Suprapubic skin (tissue), 4 donors: ENCODE measurements around the gene AMY2A. TPM values are rescaled to one million over a fixed set of nuclear protein-coding genes. Genes with fewer than 3 reads are reported as not detected.
"Not testable (repeated sequence)": the region's sequence is repeated elsewhere in the genome, so short reads cannot be mapped to it uniquely, and the experiment has no call there.

ENCODE experiments used
- DNase-seq, 2 donors: peaks; one replicate each; pipeline ENCODE4 v3.0.0-alpha.2; 2019; ENCODE audit warnings: low spot score in 2 of 2
- H3K27ac ChIP-seq: fragments of 200-600 bp; sonication (generic); one replicate; pipeline ENCODE4 v1.5.1; 2019
- H3K27me3 ChIP-seq: fragments of 200-600 bp; sonication (generic); one replicate; pipeline ENCODE4 v1.5.1; 2019
- H3K36me3 ChIP-seq: fragments of 200-600 bp; sonication (generic); one replicate; pipeline ENCODE4 v1.5.1; 2019
- H3K4me1 ChIP-seq: fragments of 200-600 bp; sonication (generic); one replicate; pipeline ENCODE4 v1.5.1; 2019
- H3K4me3 ChIP-seq: fragments of 200-600 bp; sonication (generic); one replicate; pipeline ENCODE4 v1.5.1; 2019; ENCODE audit warnings: mild to moderate bottlenecking
- H3K9me3 ChIP-seq: fragments of 200-600 bp; sonication (generic); one replicate; pipeline ENCODE4 v1.5.1; 2019
- EP300 ChIP-seq: sonication (generic); formaldehyde crosslinking; IDR thresholded peaks from one replicate; pipeline ENCODE4 v1.6.1; 2017; ENCODE audit warnings: antibody characterized with exemption
- POLR2A ChIP-seq, 2 donors: fragments of 450-650 bp; IDR thresholded peaks; one replicate each; pipeline ENCODE4 v1.6.1; 2017; ENCODE audit warnings: antibody characterized with exemption in 2 of 2, mild to moderate bottlenecking in 2 of 2, moderate library complexity in 2 of 2
- POLR2AphosphoS5 ChIP-seq, 3 donors: sonication (generic); formaldehyde crosslinking; IDR thresholded peaks; one replicate each; pipeline ENCODE4 v1.6.1; 2017; ENCODE audit warnings: antibody characterized with exemption in 3 of 3
- WGBS: methylation state at CpG from one replicate; pipeline ENCODE4 v1.1.5; 2018; 5-methylcytosine and 5-hydroxymethylcytosine counted together
- total RNA-seq, 4 donors: library from RNA; depleted of rRNA; stranded (reverse); fragments of >200 nt; gene quantifications; one replicate each; pipeline ENCODE4 v1.1.0, GENCODE V29; 2016
- TF ChIP-seq, protein P1 (sequence below), 2 donors: fragments of 200-600 bp in 1 of 2; fragments of 450-650 bp in 1 of 2; sonication (generic) in 1 of 2; IDR thresholded peaks; one replicate each; pipeline ENCODE4 v1.5.1; 2016 to 2019; ENCODE audit warnings: antibody characterized with exemption in 2 of 2, mild to moderate bottlenecking in 1 of 2, moderate library complexity in 1 of 2

The AMY2A gene
- total RNA-seq: not detected

DNA sequence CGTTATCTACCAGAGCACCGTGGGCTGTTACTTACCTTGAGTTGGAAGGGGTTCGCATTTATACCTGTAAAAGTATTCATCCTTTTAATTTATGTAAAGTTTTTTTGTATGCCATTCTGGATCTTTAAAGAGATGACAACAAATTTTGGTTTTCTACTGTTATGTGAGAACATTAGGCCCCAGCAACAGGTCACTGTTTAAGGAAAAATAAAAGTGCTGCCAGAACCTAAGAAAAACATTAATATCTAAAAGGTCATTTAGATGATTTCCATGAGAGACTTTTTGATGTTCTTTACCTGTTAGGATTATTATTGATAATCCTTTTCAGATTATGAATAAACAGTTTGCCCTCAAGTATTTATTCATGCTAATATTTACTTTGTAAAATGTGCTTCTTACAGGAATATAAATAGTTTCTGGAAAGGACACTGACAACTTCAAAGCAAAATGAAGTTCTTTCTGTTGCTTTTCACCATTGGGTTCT is at the start of gene AMY2A:
AMY2A (plus strand) TSS at position 434 of the 484 bp plus-strand sequence; CDS start at position 448, 14 bp downstream.
- not testable (repeated sequence) for H3K27ac ChIP-seq, DNase-seq, H3K9me3 ChIP-seq, H3K36me3 ChIP-seq, H3K4me1 ChIP-seq, H3K4me3 ChIP-seq, H3K27me3 ChIP-seq
- WGBS: 79% methylated on average over 3 of the region's 3 CpGs

DNA sequence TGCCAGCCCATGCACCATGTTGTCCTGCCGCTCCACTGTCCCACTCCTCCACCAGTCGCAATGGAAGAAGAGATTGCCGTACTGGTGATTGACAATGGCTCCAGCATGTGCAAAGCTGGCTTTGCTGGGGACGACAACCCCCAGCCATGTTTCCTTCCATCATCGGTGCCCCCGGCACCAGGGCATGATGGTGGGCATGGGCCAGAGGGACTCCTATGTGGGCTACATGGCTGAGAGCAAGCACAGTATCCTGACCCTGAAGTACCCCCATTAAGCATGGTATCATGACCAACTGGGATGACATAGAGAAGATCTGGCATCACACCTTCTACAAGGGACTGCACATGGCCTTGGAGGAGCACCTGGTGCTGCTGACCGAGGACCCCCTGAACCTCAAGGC is 47.7 kb upstream of the AMY2A start:
- no peak for TF ChIP-seq POLR2AphosphoS5 (IDR thresholded peaks at IDR 0.05)
- TF ChIP-seq EP300: no peak
- TF ChIP-seq POLR2A (IDR thresholded peaks at IDR 0.05): no peak
- TF ChIP-seq, protein P1, sequence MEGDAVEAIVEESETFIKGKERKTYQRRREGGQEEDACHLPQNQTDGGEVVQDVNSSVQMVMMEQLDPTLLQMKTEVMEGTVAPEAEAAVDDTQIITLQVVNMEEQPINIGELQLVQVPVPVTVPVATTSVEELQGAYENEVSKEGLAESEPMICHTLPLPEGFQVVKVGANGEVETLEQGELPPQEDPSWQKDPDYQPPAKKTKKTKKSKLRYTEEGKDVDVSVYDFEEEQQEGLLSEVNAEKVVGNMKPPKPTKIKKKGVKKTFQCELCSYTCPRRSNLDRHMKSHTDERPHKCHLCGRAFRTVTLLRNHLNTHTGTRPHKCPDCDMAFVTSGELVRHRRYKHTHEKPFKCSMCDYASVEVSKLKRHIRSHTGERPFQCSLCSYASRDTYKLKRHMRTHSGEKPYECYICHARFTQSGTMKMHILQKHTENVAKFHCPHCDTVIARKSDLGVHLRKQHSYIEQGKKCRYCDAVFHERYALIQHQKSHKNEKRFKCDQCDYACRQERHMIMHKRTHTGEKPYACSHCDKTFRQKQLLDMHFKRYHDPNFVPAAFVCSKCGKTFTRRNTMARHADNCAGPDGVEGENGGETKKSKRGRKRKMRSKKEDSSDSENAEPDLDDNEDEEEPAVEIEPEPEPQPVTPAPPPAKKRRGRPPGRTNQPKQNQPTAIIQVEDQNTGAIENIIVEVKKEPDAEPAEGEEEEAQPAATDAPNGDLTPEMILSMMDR (IDR thresholded peaks at IDR 0.05): no peak
- no peak overlapping the region for H3K4me3 ChIP-seq
- H3K36me3 ChIP-seq: peaks cover 28% of the 10 kb centered on the region
- no peak for DNase-seq
- no peaks in the 10 kb centered on the region for H3K27me3 ChIP-seq
- WGBS: 94% methylated on average over 5 of the region's 7 CpGs
- H3K4me1 ChIP-seq: no peaks in the 10 kb centered on the region
- H3K9me3 ChIP-seq: no peaks in the 10 kb centered on the region
- no peak overlapping the region for H3K27ac ChIP-seq

DNA sequence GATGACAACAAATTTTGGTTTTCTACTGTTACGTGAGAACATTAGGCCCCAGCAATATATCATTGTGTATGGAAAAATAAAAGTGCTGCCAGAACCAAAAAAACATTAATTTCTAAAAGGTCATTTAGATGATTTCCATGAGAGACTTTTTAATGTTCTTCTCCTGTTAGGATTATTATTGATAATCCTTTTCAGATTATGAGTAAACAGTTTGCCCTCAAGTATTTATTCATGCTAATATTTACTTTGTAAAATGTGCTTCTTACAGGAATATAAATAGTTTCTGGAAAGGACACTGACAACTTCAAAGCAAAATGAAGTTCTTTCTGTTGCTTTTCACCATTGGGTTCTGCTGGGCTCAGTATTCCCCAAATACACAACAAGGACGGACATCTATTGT is 45.9 kb upstream of the AMY2A start, which contains the start of gene AMY2B:
AMY2B (plus strand) TSS at position 301 of the 400 bp plus-strand sequence; CDS start at position 315, 14 bp downstream.
- WGBS: 94% methylated on average over 1 of the region's 2 CpGs
- H3K4me3 ChIP-seq: not testable (repeated sequence)

DNA sequence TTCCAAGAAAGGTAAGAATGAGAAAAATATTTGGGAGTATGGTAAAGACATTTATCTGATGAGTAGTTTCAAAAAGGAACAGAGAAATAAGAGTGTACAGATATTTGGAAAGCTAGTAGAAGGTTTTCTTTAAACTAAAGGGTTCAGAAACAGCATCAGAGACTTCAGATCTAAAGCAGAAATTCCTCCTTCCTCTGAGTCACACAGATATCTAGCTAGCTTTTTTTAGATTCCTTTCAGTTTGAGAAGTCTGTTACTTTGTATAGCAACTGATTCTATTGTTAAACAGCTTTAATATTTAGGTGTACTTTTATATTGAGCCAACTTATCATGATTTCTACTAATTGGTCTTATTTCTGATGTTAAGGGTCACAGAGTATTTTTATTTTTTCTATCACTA is 41.2 kb upstream of the AMY2A start:
- no peak overlapping the region for H3K27ac ChIP-seq
- H3K4me3 ChIP-seq: no peak overlapping the region
- H3K36me3 ChIP-seq: peaks cover 3% of the 10 kb centered on the region
- TF ChIP-seq, protein P1 (IDR thresholded peaks at IDR 0.05): no peak
- TF ChIP-seq POLR2AphosphoS5 (IDR thresholded peaks at IDR 0.05) (no peak), EP300 (no peak), POLR2A (IDR thresholded peaks at IDR 0.05) (no peak)
- H3K27me3 ChIP-seq: no peaks in the 10 kb centered on the region
- no peaks in the 10 kb centered on the region for H3K9me3 ChIP-seq
- no peak for DNase-seq
- H3K4me1 ChIP-seq: no peaks in the 10 kb centered on the region

More for the DNA sequence above, 45.9 kb upstream of the AMY2A start, which contains the start of gene AMY2B:
- H3K4me1 ChIP-seq, H3K27ac ChIP-seq, H3K27me3 ChIP-seq, DNase-seq, H3K9me3 ChIP-seq: not testable (repeated sequence)
- H3K36me3 ChIP-seq: peaks cover 28% of the 10 kb centered on the region

DNA sequence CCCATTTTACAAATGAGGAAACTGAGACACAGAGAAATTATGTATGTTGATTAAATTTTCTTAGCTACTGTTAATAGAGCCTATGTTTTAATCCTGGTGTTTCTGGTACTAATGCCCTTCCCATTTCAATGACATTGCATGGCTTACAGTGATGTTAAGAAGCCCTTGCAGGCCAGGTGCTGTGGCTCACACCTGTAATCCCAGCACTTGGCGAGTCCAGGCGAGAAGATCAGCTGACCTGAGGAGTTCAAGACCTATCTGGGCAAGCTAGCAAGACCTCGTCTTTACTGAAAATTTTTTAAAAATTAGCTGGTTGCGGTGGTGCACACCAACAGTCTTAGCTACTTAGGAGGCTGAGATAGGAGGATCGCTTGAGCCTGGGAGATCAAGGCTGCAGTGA is 40.4 kb upstream of the AMY2A start:
- H3K27me3 ChIP-seq, DNase-seq, H3K27ac ChIP-seq, H3K4me1 ChIP-seq, H3K9me3 ChIP-seq, H3K36me3 ChIP-seq, H3K4me3 ChIP-seq: not testable (repeated sequence)
- WGBS: 95% methylated on average over 5 of the region's 5 CpGs

DNA sequence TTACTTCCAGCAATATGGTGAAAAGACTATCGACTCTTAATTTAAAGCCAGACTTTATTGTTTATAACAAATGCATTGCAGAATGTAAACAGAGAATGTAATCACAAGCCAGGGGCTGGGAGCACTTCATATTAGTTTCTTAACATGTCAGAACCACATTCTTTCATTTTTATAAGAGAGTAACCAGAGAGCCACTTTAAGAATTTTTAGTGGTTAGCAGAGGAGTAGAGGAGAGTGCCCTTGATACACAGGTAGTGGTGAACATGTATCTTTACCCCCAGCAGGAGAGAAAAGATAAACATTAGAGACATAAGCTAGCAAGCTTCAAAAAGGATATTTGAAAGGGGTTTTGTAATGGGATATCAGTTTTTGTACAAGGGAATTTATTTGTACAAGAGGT is 34.8 kb upstream of the AMY2A start:
- DNase-seq: no peak
- Histone ChIP-seq H3K4me3 (no peak overlapping the region), H3K27me3 (no peaks in the 10 kb centered on the region), H3K4me1 (no peaks in the 10 kb centered on the region), H3K27ac (no peak overlapping the region), H3K36me3 (no peaks in the 10 kb centered on the region), H3K9me3 (no peaks in the 10 kb centered on the region)
- WGBS: 96% methylated on average over 1 of the region's 1 CpG
- no peak for TF ChIP-seq POLR2A (IDR thresholded peaks at IDR 0.05)
- no peak for TF ChIP-seq POLR2AphosphoS5 (IDR thresholded peaks at IDR 0.05)
- TF ChIP-seq, protein P1 (IDR thresholded peaks at IDR 0.05): no peak

DNA sequence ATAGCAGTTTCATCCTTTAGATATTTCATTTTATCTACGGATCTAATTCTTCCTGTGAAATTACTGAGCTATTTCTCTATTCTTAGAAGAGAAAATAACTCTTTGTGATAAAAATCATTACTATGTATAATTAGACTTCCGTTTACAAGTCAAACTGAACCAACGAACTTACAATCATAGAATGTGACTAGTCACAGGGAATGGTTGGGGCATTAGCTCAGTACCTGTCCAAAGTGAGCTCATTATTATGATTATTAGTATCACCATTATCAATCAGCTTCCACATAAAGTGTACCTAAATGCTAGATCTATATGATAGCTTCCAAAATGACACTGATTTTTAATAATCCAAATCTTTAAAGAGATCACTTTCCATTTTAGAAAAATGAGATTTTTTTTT is 33.3 kb upstream of the AMY2A start:
- DNase-seq: no peak
- TF ChIP-seq, protein P1 (IDR thresholded peaks at IDR 0.05): no peak
- TF ChIP-seq EP300 (no peak), POLR2A (IDR thresholded peaks at IDR 0.05) (no peak), POLR2AphosphoS5 (IDR thresholded peaks at IDR 0.05) (no peak)
- WGBS: 84% methylated on average over 3 of the region's 3 CpGs
- Histone ChIP-seq H3K27me3 (no peaks in the 10 kb centered on the region), H3K4me1 (no peaks in the 10 kb centered on the region), H3K9me3 (no peaks in the 10 kb centered on the region), H3K27ac (no peak overlapping the region), H3K4me3 (no peak overlapping the region), H3K36me3 (no peaks in the 10 kb centered on the region)
